ENCODE measurements around the gene BTBD9. TPM values are rescaled to one million over a fixed set of nuclear protein-coding genes. Genes with fewer than 3 reads are reported as not detected.

BTBD9 gene
- total RNA-seq, 1 experiment from 2014 or later = 10.8 TPM

DNA sequence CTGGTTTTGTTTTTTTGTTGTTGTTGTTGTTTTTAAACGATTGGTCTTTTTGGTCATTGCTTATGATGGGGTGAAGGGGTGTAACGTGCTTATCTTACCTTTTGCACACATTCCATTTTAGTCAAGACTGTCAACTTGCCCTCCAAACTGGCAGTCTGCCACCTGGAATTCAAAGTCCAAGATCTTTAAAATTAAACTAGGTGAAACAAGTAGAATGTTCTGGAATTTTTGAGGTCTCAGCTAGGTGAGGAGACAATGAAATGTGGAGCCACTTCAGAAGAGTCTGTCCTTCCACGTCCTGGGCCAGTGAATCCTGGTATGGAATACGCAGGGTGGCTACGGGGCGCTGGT, 475.6 kb downstream of the BTBD9 start:
- Histone ChIP-seq H3K79me2 (ENCODE audit: low read depth) (no peaks in the 10 kb centered on the region), H4K20me1 (ENCODE audit: insufficient read depth) (no peaks in the 10 kb centered on the region), H3K4me3 (no peak overlapping the region), H3K4me1 (replicated peaks; ENCODE audit: insufficient read depth) (no peaks in the 10 kb centered on the region), H3F3A (ENCODE audit: insufficient read depth, low read depth) (no peaks in the 10 kb centered on the region), H3K4me2 (no peak overlapping the region), H3K36me3 (ENCODE audit: low read depth) (no peaks in the 10 kb centered on the region), H3K9me3 (ENCODE audit: insufficient read depth, low read depth) (no peaks in the 10 kb centered on the region), H3K27me3 (ENCODE audit: insufficient read depth, low read depth) (no peaks in the 10 kb centered on the region), H3K9me2 (ENCODE audit: insufficient read depth) (no peaks in the 10 kb centered on the region), H3K27ac (no peak overlapping the region), H2AFZ (no peak overlapping the region)
- intact Hi-C loops (cut with micrococcal nuclease; ENCODE audit: unreplicated experiment) = no loop called here
- no peak for TF ChIP-seq EZH2 (IDR thresholded peaks at IDR 0.05; ENCODE audit: low read depth)
- TF ChIP-seq, protein P1, sequence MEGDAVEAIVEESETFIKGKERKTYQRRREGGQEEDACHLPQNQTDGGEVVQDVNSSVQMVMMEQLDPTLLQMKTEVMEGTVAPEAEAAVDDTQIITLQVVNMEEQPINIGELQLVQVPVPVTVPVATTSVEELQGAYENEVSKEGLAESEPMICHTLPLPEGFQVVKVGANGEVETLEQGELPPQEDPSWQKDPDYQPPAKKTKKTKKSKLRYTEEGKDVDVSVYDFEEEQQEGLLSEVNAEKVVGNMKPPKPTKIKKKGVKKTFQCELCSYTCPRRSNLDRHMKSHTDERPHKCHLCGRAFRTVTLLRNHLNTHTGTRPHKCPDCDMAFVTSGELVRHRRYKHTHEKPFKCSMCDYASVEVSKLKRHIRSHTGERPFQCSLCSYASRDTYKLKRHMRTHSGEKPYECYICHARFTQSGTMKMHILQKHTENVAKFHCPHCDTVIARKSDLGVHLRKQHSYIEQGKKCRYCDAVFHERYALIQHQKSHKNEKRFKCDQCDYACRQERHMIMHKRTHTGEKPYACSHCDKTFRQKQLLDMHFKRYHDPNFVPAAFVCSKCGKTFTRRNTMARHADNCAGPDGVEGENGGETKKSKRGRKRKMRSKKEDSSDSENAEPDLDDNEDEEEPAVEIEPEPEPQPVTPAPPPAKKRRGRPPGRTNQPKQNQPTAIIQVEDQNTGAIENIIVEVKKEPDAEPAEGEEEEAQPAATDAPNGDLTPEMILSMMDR (conservative IDR thresholded peaks at IDR 0.05) = no peak
- BruUV-seq (replicated peaks) = no TSS peak
- DNase-seq = no peak
- ChIA-PET CTCF (no interaction called here), POLR2A (ENCODE audit: unreplicated experiment) (no interaction called here)

DNA sequence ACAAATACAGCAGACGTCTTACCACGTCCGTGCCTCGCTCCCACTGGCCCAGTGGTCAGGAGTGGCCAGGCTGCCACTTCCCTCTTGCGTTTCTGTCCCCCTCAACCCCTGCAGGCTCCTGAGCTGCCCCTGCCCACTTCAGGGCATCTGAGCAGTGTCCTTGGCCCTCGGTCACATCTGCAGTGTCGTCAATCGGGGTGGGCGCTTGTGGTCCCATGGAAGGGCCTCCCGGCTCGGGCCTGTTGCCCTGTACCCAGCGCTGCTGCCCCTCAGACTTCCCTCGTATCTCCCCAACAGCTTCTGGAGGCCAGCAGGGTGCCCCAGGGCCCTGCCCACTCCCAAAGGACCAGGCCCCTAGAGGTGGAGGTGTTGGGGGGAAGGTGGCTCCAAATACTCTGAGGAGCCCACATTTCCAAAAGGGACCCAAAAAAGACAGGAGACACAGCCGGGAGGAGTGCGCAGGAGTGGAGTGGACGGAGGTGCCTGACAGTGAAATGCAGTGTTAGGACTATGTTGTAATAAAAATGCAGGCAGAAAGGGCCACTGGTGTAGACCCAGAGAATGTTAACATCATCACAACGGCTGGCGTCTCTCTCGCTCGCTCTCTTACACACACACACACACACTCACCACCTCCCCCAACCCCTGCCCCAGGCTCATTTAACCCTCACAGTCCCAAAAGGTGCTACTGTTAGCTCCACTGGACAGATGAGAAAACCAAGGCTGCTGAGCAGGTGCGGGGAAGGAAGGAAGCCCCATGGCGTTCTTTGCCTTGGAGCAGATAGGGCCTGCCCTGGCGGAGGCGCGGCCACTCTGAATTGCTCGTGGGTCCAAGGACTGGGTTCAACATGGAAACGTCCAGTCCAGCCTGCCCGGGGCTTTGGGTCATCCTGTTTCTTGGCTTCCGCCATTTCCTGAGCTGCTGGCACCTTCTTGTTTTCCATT, 476.3 kb downstream of the BTBD9 start:
- Histone ChIP-seq H3K4me1 (replicated peaks; ENCODE audit: insufficient read depth) (no peaks in the 10 kb centered on the region), H3K27me3 (ENCODE audit: insufficient read depth, low read depth) (no peaks in the 10 kb centered on the region), H3K9me3 (ENCODE audit: insufficient read depth, low read depth) (no peaks in the 10 kb centered on the region), H2AFZ (no peak overlapping the region), H3K27ac (no peak overlapping the region), H4K20me1 (ENCODE audit: insufficient read depth) (no peaks in the 10 kb centered on the region), H3K9me2 (ENCODE audit: insufficient read depth) (no peaks in the 10 kb centered on the region), H3K4me3 (no peak overlapping the region), H3K36me3 (ENCODE audit: low read depth) (no peaks in the 10 kb centered on the region), H3F3A (ENCODE audit: insufficient read depth, low read depth) (no peaks in the 10 kb centered on the region), H3K4me2 (no peak overlapping the region), H3K79me2 (ENCODE audit: low read depth) (no peaks in the 10 kb centered on the region)
- DNase-seq = no peak
- CTCF ChIA-PET = no interaction called here
- TF ChIP-seq, protein P1 (conservative IDR thresholded peaks at IDR 0.05) = no peak
- no peak for TF ChIP-seq EZH2 (IDR thresholded peaks at IDR 0.05; ENCODE audit: low read depth)
- no TSS peak for BruUV-seq (replicated peaks)
- intact Hi-C loops (cut with micrococcal nuclease; ENCODE audit: unreplicated experiment) = no loop called here
- POLR2A ChIA-PET (ENCODE audit: unreplicated experiment) = no interaction called here

DNA sequence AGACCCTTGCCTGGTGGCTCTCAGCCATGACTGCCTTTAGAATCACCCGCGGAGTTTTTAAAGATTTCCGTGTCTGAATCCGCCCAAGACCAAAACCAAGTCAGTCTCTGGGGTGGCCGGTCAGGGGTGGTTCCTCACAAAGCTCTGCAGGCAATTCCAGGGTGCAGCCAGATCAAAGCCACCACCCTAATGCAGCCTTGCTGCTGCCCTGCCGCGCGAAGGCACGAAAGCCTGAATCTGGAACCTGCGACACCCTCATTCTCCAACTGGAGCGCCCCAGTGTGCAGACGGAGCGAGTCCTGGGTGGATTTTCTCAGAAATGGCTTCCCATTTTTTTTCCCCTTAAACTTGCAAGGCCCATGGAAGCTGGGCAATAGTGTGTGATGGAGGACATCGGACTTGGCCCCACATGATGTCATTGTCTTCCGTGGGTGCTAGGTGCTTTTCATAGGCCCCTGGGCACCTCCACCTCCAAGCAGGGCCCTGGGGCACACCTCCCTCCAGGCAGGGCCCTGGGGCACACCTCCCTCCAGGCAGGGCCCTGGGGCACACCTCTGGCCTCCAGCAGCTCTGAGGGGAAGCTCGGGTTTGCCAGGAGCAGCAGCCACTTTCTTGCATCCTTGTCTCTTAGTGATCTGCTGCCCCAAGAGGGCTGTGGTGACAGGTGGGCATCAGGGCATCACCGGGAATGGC, 477.1 kb downstream of the BTBD9 start:
- Histone ChIP-seq H3K4me2 (no peak overlapping the region), H3K27ac (no peak overlapping the region), H3K9me2 (ENCODE audit: insufficient read depth) (no peaks in the 10 kb centered on the region), H3K27me3 (ENCODE audit: insufficient read depth, low read depth) (no peaks in the 10 kb centered on the region), H3K4me1 (replicated peaks; ENCODE audit: insufficient read depth) (no peaks in the 10 kb centered on the region), H3K79me2 (ENCODE audit: low read depth) (no peaks in the 10 kb centered on the region), H3F3A (ENCODE audit: insufficient read depth, low read depth) (no peaks in the 10 kb centered on the region), H4K20me1 (ENCODE audit: insufficient read depth) (no peaks in the 10 kb centered on the region), H3K36me3 (ENCODE audit: low read depth) (no peaks in the 10 kb centered on the region), H3K9me3 (ENCODE audit: insufficient read depth, low read depth) (no peaks in the 10 kb centered on the region), H2AFZ (no peak overlapping the region), H3K4me3 (no peak overlapping the region)
- no TSS peak for BruUV-seq (replicated peaks)
- POLR2A ChIA-PET (ENCODE audit: unreplicated experiment) = no interaction called here
- no peak for DNase-seq
- CTCF ChIA-PET = no interaction called here
- intact Hi-C loops (cut with micrococcal nuclease; ENCODE audit: unreplicated experiment) = no loop called here
- TF ChIP-seq, protein P1 (conservative IDR thresholded peaks at IDR 0.05) = no peak
- no peak for TF ChIP-seq EZH2 (IDR thresholded peaks at IDR 0.05; ENCODE audit: low read depth)

Measured in PC-9 (cell line).